ENCODE measurements around the gene OR4D2. TPM values are rescaled to one million over a fixed set of nuclear protein-coding genes. Genes with fewer than 3 reads are reported as not detected.

OR4D2 gene
- polyA plus RNA-seq, 3 donors = not detected

DNA sequence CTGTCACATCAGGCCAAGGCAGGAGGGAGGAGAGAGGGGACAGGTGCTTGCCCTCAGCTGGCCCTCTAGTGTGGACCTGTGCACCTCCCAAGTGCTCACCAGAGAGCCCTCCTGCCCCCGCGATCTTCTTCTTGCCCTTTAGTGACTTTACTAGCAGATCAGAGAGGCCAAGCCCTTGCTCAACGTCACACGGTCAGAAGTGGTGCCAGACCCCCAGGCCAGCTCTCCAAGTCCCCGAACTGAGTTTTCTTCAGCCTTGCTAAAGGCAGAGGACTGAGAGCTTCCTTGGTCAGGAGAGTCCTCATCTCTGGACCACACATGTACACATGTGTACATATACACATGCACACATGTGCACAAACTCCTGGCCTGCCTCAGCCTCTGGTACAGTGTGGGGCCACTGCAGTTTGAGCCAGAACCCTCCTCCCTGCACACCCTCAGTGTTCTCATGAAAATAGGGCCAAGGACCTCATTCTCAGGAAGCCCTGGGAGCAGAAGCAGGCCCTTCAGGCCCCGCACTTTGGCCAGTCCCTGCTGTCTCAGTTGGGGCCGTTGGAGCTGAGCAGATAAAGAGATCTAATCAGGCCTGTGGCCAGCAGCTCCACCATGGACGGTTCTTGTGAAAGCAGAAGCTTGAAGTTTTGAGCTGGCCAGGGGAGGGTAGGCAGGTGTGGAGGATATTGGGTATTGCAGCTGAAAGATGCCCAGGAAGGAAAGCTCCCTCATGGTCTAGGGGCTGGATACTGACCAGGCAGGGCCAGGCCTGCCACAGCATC, 18.4 kb downstream of the OR4D2 start:
- Mint-ChIP-seq H3K27ac (no peak overlapping the region), H3K36me3 (no peaks in the 10 kb centered on the region), H3K4me3 (no peak overlapping the region), H3K27me3 (ENCODE audit: low read depth in 3 of 3) (peaks cover 7 to 13% (median 12%) of the 10 kb centered on the region in 3 donors), H3K9me3 (peaks cover 0 to 2% (median 0%) of the 10 kb centered on the region in 7 donors), H3K4me1 (peaks cover 20% of the 10 kb centered on the region)
- WGBS (ENCODE audit: insufficient coverage) = 74% methylated on average over 8 of the region's 8 CpGs
- no peak overlapping the region for H3K27ac ChIP-seq (ENCODE audit: low read depth in 1 of 2, low read length in 2 of 2)
- no peak for DNase-seq
- H3K4me2 ChIP-seq (replicated peaks; ENCODE audit: extremely low read depth, low read length, poor library complexity, severe bottlenecking) = no peak overlapping the region
- H2AFZ ChIP-seq (ENCODE audit: insufficient read depth, low read depth, low read length, poor library complexity, severe bottlenecking) = no peak overlapping the region
- H3K27me3 ChIP-seq (ENCODE audit: control insufficient read depth in 2 of 2, insufficient read depth in 2 of 2, low read length in 2 of 2) = no peaks in the 10 kb centered on the region
- H3K4me3 ChIP-seq (replicated peaks in 1 of 3; ENCODE audit: low read depth in 2 of 3, low read length in 3 of 3) = no peak overlapping the region
- H3K9ac ChIP-seq (ENCODE audit: insufficient read depth, low read length, poor library complexity, severe bottlenecking) = no peak overlapping the region
- TF ChIP-seq, protein P1, sequence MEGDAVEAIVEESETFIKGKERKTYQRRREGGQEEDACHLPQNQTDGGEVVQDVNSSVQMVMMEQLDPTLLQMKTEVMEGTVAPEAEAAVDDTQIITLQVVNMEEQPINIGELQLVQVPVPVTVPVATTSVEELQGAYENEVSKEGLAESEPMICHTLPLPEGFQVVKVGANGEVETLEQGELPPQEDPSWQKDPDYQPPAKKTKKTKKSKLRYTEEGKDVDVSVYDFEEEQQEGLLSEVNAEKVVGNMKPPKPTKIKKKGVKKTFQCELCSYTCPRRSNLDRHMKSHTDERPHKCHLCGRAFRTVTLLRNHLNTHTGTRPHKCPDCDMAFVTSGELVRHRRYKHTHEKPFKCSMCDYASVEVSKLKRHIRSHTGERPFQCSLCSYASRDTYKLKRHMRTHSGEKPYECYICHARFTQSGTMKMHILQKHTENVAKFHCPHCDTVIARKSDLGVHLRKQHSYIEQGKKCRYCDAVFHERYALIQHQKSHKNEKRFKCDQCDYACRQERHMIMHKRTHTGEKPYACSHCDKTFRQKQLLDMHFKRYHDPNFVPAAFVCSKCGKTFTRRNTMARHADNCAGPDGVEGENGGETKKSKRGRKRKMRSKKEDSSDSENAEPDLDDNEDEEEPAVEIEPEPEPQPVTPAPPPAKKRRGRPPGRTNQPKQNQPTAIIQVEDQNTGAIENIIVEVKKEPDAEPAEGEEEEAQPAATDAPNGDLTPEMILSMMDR (IDR thresholded peaks at IDR 0.05) = no peak
- intact Hi-C loops (cut with micrococcal nuclease) = no loop called here
- H3K79me2 ChIP-seq (ENCODE audit: insufficient read depth, low read length) = no peaks in the 10 kb centered on the region
- H3K4me1 ChIP-seq (ENCODE audit: control insufficient read depth in 1 of 2, insufficient read depth in 2 of 2, low read length in 2 of 2) = peaks cover 0 to 4% of the 10 kb centered on the region in 2 donors
- no peaks in the 10 kb centered on the region for H4K20me1 ChIP-seq (ENCODE audit: insufficient read depth, low read length)
- no peaks in the 10 kb centered on the region for H3K36me3 ChIP-seq (replicated peaks in 1 of 2; ENCODE audit: control insufficient read depth in 1 of 2, insufficient read depth in 2 of 2, low read length in 2 of 2)
- H3K9me3 ChIP-seq (replicated peaks in 1 of 2; ENCODE audit: control insufficient read depth in 1 of 2, insufficient read depth in 1 of 2, low read length in 2 of 2) = no peaks in the 10 kb centered on the region

DNA sequence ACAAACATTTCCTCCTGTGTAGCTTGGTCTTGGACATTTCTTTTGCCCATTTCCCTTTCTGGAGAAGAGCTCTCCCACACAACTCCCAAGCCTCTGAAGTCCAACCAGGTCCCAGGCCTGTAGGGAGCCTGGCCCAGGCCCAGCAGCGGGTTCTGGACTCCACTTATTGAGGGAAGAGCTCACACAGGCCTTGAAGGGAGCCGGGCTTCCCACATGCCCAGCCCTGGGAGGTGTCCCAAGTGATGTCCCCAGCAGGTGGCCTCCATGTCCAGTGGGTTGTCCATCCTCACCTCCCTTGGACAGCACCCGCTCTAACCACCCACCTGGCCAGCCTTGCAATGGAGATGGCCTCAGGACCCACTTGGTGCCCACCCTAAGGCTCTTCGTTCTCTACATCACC, 19.8 kb downstream of the OR4D2 start:
- Histone ChIP-seq H3K4me1 (ENCODE audit: control insufficient read depth in 1 of 2, insufficient read depth in 2 of 2, low read length in 2 of 2) (peaks cover 0 to 4% of the 10 kb centered on the region in 2 donors), H3K79me2 (ENCODE audit: insufficient read depth, low read length) (no peaks in the 10 kb centered on the region), H3K9me3 (replicated peaks in 1 of 2; ENCODE audit: control insufficient read depth in 1 of 2, insufficient read depth in 1 of 2, low read length in 2 of 2) (no peaks in the 10 kb centered on the region), H3K4me3 (replicated peaks in 1 of 3; ENCODE audit: low read depth in 2 of 3, low read length in 3 of 3) (no peak overlapping the region), H3K27ac (ENCODE audit: low read depth in 1 of 2, low read length in 2 of 2) (no peak overlapping the region), H3K36me3 (replicated peaks in 1 of 2; ENCODE audit: control insufficient read depth in 1 of 2, insufficient read depth in 2 of 2, low read length in 2 of 2) (no peaks in the 10 kb centered on the region), H2AFZ (ENCODE audit: insufficient read depth, low read depth, low read length, poor library complexity, severe bottlenecking) (no peak overlapping the region), H3K27me3 (ENCODE audit: control insufficient read depth in 2 of 2, insufficient read depth in 2 of 2, low read length in 2 of 2) (no peaks in the 10 kb centered on the region), H3K9ac (ENCODE audit: insufficient read depth, low read length, poor library complexity, severe bottlenecking) (no peak overlapping the region), H4K20me1 (ENCODE audit: insufficient read depth, low read length) (no peaks in the 10 kb centered on the region), H3K4me2 (replicated peaks; ENCODE audit: extremely low read depth, low read length, poor library complexity, severe bottlenecking) (no peak overlapping the region)
- no peak for DNase-seq
- H3K27ac Mint-ChIP-seq = no peak overlapping the region
- intact Hi-C loops (cut with micrococcal nuclease) = no loop called here
- H3K27me3 Mint-ChIP-seq (ENCODE audit: low read depth in 3 of 3) = peaks cover 9 to 14% (median 14%) of the 10 kb centered on the region in 3 donors
- H3K36me3 Mint-ChIP-seq = no peaks in the 10 kb centered on the region
- TF ChIP-seq, protein P1 (IDR thresholded peaks at IDR 0.05) = no peak
- peaks cover 20% of the 10 kb centered on the region for H3K4me1 Mint-ChIP-seq
- 76% methylated on average over 3 of the region's 4 CpGs for WGBS (ENCODE audit: insufficient coverage)
- H3K4me3 Mint-ChIP-seq = no peak overlapping the region
- peaks cover 0 to 4% (median 0%) of the 10 kb centered on the region in 7 donors for H3K9me3 Mint-ChIP-seq

Measured in CD14-positive monocyte (primary cell).